Measurements from ENCODE around the gene B3GNT9.
A peak's percentile ranks its signal among the peaks of the same experiment; 100 is the strongest.

The B3GNT9 gene

GRCh38 chr16:67150833-67151396 lies at the start of gene B3GNT9:
B3GNT9 (minus strand) TSS chr16:67150998; CDS start chr16:67150485, 513 bp downstream.
- peak; percentile 84 for DNase-seq

- no peak for DNase-seq
Observed at GRCh38 chr16:67200491-67200890, 49.7 kb upstream of the B3GNT9 start.

- peak; percentile 54 for DNase-seq
Observed at GRCh38 chr16:67199808-67200198, 49.0 kb upstream of the B3GNT9 start.

GRCh38 chr16:67199011-67199807 lies 48.4 kb upstream of the B3GNT9 start, which contains the start of gene ELMO3:
ELMO3 (plus strand) TSS chr16:67199131; CDS start chr16:67199327, 196 bp downstream.
- DNase-seq, result peak; percentile 70

GRCh38 chr16:67198238-67198734 lies 47.5 kb upstream of the B3GNT9 start:
- DNase-seq, result peak; percentile 75

- DNase-seq, result no peak
Observed at GRCh38 chr16:67197704-67198103, 46.9 kb upstream of the B3GNT9 start.

GRCh38 chr16:67196881-67197280 lies 46.1 kb upstream of the B3GNT9 start:
- no peak for DNase-seq

GRCh38 chr16:67195676-67196075 lies 44.9 kb upstream of the B3GNT9 start:
- DNase-seq, result no peak

GRCh38 chr16:67194260-67194659 lies 43.5 kb upstream of the B3GNT9 start:
- DNase-seq, result no peak

- DNase-seq, result no peak
Observed at GRCh38 chr16:67193536-67193935, 42.7 kb upstream of the B3GNT9 start.

- DNase-seq, result no peak
Observed at GRCh38 chr16:67192781-67193361, 42.1 kb upstream of the B3GNT9 start.

- DNase-seq, result peak; percentile 87
Observed at GRCh38 chr16:67191995-67192681, 41.3 kb upstream of the B3GNT9 start, which contains the start of gene E2F4. E2F4 (plus strand) TSS chr16:67192155; CDS start chr16:67192228, 73 bp downstream.

GRCh38 chr16:67191411-67191994 lies 40.7 kb upstream of the B3GNT9 start:
- no peak for DNase-seq

- no peak for DNase-seq
Observed at GRCh38 chr16:67190448-67191399, 39.9 kb upstream of the B3GNT9 start.

- DNase-seq, result no peak
Observed at GRCh38 chr16:67190041-67190440, 39.2 kb upstream of the B3GNT9 start, which contains the start of gene EXOC3L1. EXOC3L1 (minus strand) TSS chr16:67190136; CDS start chr16:67189676, 460 bp downstream.

- no peak for DNase-seq
Observed at GRCh38 chr16:67188798-67189197, 38.0 kb upstream of the B3GNT9 start.

GRCh38 chr16:67188323-67188722 lies 37.5 kb upstream of the B3GNT9 start:
- no peak for DNase-seq

GRCh38 chr16:67187175-67187890 lies 36.5 kb upstream of the B3GNT9 start:
- no peak for DNase-seq

GRCh38 chr16:67186550-67186950 lies 35.8 kb upstream of the B3GNT9 start:
- DNase-seq, result no peak

- no peak for DNase-seq
Observed at GRCh38 chr16:67185651-67186134, 34.9 kb upstream of the B3GNT9 start.
